Glomerular endothelial cell (primary cell): ENCODE measurements around the gene ERCC1. TPM values are rescaled to one million over a fixed set of nuclear protein-coding genes. Genes with fewer than 3 reads are reported as not detected.

ENCODE experiments used
- DNase-seq: peaks from one replicate; pipeline ENCODE4 v3.0.0-alpha.2; 2011; ENCODE audit warnings: low read depth, low spot score; ENCODE audit errors: extremely low read depth
- total RNA-seq: library from RNA; depleted of rRNA; stranded (reverse); fragments of >200 nt; gene quantifications from 2 replicates; pipeline ENCODE4 v1.2.3, GENCODE V29; 2015

Gene ERCC1
- total RNA-seq, 1 donor from 2014 or later = 96.3 TPM

GRCh38 chr19:45456500-45456815, 32.7 kb upstream of the ERCC1 start:
- DNase-seq = no peak

DNA sequence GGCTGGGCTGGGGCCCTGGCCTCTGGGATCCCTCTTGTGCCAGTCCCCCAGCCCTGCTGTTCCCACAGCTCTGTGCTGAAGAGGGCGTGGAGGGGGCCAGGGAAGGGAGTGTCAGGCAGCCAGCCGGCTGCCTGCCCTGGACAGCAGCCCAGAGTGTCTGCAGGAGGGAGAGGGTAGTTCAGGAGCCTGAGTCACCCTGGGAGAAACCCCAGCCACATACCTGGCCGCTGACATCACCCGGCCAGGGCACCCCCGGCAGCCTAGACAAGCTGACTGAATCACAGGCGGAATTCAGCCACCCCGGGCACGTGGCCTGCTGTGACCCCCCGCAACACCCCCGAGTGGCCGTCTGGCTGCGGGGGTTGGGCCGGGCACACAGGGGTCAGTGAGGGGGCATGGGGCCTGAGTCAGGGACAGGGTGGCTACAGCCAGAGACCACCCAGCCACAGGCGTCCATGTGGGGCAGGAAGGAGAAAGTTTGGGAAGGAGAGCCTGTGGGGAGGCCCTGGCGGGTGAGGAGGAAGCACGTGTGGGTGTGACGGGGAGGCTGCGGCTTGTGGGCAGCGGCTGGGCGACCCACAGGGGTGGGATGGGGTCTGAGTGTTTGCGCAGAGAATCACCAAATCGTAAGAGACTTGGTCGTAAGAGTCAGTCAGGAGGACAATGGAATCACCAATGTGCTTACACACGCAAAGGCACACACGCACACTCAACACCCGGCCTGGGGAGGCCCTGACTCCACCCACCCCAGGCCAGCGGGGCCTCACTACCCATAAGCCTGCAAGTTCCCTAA, 32.2 kb upstream of the ERCC1 start:
- no peak for DNase-seq

DNA sequence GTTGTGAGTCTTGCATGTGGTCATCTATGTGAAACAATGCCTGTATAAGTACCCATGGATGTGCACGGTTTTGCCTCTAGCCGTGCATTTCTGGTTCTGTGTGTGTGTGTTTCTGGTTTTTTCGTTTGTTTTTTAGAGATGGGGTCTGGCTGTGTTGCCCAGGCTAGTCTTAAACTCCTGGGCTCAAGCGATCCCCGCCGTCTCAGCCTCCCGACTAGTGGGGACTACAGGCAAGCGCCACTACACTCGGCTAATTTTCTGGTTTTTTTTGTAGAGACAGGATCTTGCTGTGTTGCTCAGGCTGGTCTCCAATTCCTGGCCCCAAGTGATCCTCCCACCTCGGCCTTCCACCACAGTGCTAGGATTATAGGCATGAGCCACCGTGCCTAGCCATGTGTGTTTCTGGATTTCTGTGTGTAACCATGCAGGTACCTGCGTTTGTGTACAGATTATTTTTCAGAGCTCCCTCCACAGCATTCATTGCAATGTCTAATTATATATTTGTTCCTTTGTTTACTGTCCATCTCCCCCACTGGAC, 28.2 kb upstream of the ERCC1 start:
- no peak for DNase-seq

- DNase-seq = no peak
Observed at GRCh38 chr19:45451131-45451849, 27.6 kb upstream of the ERCC1 start.

- no peak for DNase-seq
Observed at GRCh38 chr19:45450012-45450333, 26.3 kb upstream of the ERCC1 start.

GRCh38 chr19:45448887-45449299, 25.2 kb upstream of the ERCC1 start:
- DNase-seq = no peak

- no peak for DNase-seq
Observed at GRCh38 chr19:45448425-45448756, 24.7 kb upstream of the ERCC1 start.

- DNase-seq = no peak
Observed at GRCh38 chr19:45446944-45447343, 23.2 kb upstream of the ERCC1 start.

DNA sequence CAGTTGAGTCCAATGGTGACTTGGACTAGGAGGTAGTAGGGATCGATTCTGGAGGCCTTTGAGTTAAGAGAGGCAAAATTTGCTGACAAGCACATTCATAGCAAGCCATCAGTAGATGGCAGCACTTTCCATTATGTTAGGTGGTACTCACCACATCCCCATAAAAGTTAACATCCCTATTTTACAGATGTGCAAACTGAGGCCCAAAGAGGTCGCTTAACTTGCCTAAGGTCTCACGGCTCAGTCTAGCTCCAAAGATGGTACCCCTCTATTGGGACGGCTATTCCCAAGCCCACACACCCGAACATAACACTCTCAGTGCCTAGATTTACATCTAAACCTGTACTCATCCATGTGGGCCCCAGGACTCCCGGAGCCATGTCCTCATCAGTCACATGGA, 22.6 kb upstream of the ERCC1 start:
- DNase-seq = no peak

GRCh38 chr19:45445139-45445538, 21.4 kb upstream of the ERCC1 start:
- DNase-seq = no peak

DNA sequence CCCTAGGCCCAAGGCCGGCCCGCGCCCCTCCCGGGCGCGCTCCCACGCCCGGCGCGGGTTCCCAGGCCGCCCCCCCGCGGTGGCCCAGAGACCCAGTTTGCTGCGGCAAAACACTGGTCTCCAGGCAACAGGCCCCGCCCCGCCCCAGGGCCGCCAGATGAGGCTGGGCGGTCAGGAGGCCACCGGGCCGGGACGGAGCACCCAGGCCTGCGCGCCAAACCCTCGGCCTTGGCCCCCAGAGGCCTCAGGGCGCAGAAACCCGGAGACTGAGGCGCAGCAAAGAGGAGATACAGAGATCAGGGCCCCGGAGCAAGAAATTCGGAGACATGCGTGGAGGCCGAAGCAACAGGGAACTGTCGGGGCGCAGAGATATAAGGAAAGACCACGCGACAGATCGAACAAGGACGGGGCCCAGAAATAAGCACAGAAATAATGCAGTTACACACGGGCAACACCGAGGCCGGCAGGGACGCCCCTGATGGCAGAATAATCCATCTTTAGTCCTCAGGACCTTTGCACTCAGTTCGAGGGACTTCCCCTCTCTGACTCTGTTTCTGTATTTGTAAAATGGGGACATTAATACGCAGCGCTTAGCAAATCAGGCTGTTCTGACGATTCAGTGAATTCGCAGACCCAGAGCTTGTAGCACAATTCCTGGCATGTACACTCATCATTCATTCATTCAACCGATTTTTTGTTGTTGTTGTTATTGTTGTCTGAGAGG, 20.8 kb upstream of the ERCC1 start:
- no peak for DNase-seq

DNA sequence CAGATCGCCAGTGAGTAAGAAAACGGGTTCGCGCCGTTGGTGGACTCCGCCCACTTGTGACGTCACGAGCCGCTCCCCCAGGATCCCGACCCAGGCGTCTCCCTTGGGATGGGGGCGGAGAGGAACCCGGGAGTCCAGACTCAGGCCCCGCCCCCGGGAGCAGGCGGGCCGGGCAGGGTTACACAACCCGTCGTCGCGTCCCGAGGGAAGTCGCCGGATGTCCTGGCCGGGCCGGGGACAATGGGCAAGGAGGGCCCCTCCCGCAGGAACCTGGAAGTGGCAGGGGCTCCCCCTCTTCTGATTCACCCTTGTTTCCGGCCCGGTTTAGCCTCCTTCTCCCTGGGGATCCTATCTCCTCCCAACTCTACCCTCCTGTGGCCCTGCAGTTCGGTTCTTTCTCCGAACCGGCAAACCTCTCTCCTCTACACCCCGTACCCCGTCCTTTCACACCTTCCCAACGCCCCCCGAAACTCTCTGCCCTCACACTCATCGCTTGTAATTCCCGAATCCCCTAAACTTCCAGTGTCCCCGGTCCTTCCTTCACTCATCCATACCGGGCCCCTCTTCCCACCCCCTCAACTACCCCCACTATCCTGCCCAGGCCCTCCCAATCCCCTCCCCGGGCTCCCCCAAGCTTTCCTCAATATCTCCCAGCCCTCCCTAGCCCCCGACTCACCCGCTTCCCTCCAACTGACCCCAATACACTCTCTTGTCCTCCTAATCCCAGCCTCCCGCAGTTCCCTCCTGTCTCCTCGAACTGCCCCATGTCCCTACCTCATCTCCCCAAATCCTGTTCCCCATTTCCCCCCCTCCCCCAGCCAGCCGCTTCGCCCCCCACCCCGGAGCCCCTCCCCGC, 20.0 kb upstream of the ERCC1 start:
- peak; percentile 48 for DNase-seq

- no peak for DNase-seq
Observed at GRCh38 chr19:45442778-45443461, 19.2 kb upstream of the ERCC1 start.

- DNase-seq = no peak
Observed at GRCh38 chr19:45442408-45442777, 18.7 kb upstream of the ERCC1 start.

DNA sequence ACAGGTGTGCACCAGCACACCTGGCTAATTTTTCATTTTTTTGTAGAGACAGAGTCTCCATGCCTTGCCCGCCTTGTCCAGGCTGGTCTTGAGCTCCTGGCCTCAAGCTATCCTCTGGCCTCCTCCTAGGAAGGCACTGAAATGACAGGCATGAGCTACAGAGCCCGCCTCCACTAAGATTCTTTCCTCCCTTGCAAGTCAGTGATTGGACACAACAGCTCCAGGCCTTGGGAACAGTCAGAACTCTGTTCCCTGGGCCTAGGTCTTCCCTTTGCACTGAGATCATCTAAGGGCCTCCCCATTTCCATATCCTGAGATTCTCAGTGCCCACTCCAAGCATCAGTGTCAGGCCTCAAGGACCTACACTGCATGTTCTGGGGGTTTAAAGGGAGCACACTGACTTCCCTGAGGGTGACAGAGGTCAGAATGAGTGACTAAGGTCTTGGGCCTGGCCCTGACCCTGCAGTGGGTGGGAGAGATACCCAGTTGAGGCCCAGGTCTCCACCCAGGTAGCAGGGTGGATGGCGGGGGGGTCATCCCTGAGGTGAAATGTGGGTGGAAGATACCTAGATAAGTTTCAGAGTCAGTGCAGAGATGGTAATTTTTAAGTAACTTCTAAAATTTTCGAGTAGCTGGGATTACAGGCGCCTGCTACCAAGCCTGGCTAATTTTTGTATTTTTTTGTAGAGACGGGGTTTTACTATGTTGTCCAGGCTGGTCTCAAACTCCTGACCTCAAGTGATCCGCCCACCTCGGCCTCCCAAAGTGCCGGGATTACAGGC, 17.3 kb upstream of the ERCC1 start:
- DNase-seq = no peak

GRCh38 chr19:45440259-45440638, 16.5 kb upstream of the ERCC1 start:
- DNase-seq = no peak

DNA sequence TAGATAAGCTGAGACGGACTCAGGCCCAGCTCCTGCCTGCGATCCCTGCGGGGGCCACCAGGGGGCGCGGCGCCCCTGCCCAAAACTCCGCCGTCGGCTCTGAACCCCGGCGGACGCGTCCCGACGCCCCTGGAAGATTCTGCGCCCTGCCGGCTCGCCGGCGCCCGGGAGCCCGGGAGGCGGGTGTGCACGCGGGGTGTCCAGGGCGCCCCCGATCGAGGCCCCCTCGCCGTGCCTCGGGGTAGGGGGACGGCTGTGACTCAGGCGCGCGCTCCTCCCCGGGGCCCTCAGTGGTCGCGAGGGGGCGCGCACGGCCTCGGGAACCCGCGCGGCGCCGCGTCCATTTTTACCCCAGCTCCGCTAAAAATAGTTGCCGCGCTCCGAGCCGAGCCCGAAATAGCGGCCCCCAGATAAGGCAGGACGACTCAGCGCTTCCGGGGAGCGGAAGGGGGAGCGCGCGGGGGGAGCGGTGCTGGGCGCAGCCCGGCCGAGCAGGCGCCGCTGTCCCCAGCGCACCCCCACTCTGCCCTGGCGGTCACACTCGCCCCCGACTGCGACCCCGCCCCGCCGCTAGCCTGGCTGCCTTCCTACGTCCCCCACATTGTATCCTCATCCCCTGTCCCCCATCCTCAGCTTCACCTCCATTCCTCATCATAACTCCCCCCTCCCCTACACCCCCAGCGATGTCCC, 16.0 kb upstream of the ERCC1 start:
- no peak for DNase-seq

GRCh38 chr19:45439190-45439568, 15.5 kb upstream of the ERCC1 start:
- DNase-seq = no peak

- DNase-seq = no peak
Observed at GRCh38 chr19:45437328-45437727, 13.6 kb upstream of the ERCC1 start.
